Mammary epithelial cell (primary cell): ENCODE data around the gene RFX3.

Source experiments
- CTCF ChIP-seq, 2 donors: IDR thresholded peaks in 1 of 2; conservative IDR thresholded peaks in 1 of 2; 2 replicates each; pipeline ENCODE4 v1.5.1; 2011 to 2012; ENCODE audit warnings: inconsistent platforms in 2 of 2, low read length in 2 of 2, mild to moderate bottlenecking in 2 of 2, control low read depth in 1 of 2, low read depth in 1 of 2; ENCODE audit not compliant: insufficient read depth in 1 of 2; ENCODE audit errors: extremely low read depth in 1 of 2
- EZH2 ChIP-seq: IDR thresholded peaks from 2 replicates; pipeline ENCODE4 v1.6.1; 2012; ENCODE audit warnings: low read length, inconsistent platforms, borderline replicate concordance

DNA sequence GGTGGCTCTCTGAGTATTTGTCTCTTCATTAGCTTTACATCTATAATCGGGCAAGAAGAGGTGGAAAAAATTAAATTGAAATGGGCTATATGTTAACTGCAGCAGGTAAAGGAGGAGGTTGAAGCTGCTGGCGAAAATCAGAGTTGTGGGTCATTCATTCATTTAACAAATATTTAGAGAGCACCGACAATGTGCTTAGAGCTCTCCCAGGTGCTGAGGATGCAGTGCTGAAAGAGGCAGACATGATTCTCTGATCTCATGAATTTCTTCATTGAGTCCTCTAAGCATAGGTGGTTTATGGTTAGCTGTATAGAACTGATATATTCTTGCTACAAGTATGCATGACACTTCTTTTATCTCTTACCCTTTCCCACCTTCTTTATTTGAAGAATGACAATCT is 243.4 kb downstream of the RFX3 start:
- no peak for TF ChIP-seq CTCF (conservative IDR thresholded peaks at IDR 0.05 in 1 of 2, IDR thresholded peaks at IDR 0.05 in 1 of 2; ENCODE audit: extremely low read depth in 1 of 2, insufficient read depth in 1 of 2, low read depth in 1 of 2, low read length in 2 of 2)
- TF ChIP-seq EZH2, result no peak
